OCI-LY1 (cell line): ENCODE results near the gene ZNF714.

ENCODE experiments used
- H2AFZ ChIP-seq: fragments of 200-600 bp; sonication (generic), shearing (Covaris generic); 2 replicates; pipeline ENCODE4 v1.6.0; 2014; ENCODE audit warnings: antibody characterized with exemption, mild to moderate bottlenecking, low read length
- H3F3A ChIP-seq: fragments of 200-600 bp; sonication (generic), shearing (Covaris generic); 2 replicates; pipeline ENCODE4 v1.6.0; 2014; ENCODE audit warnings: mild to moderate bottlenecking, antibody characterized with exemption, low read length, moderate library complexity; ENCODE audit not compliant: insufficient read depth
- H3K27ac ChIP-seq: fragments of 200-600 bp; sonication (generic); 2 replicates; pipeline ENCODE4 v1.5.1; 2014; ENCODE audit warnings: low read length, mixed run types, mild to moderate bottlenecking, low read depth; ENCODE audit not compliant: poor library complexity, severe bottlenecking
- H3K27me3 ChIP-seq: fragments of 200-600 bp; sonication (generic); 2 replicates; pipeline ENCODE4 v1.6.0; 2014; ENCODE audit warnings: antibody characterized with exemption, mild to moderate bottlenecking, low read length, moderate library complexity; ENCODE audit not compliant: insufficient read depth
- H3K36me3 ChIP-seq: fragments of 200-600 bp; sonication (generic); 2 replicates; pipeline ENCODE4 v1.6.1; 2014; ENCODE audit warnings: mild to moderate bottlenecking, antibody characterized with exemption, low read length, moderate library complexity, mixed read lengths; ENCODE audit not compliant: insufficient read depth
- H3K4me1 ChIP-seq: fragments of 200-600 bp; sonication (generic); 2 replicates; pipeline ENCODE4 v1.5.1; 2014; ENCODE audit warnings: mild to moderate bottlenecking, low read length, moderate library complexity; ENCODE audit not compliant: insufficient read depth, severe bottlenecking
- H3K4me2 ChIP-seq: fragments of 200-600 bp; sonication (generic), shearing (Covaris generic); 2 replicates; pipeline ENCODE4 v1.6.1; 2014; ENCODE audit warnings: low read length
- H3K4me3 ChIP-seq: fragments of 200-600 bp; sonication (generic); 2 replicates; pipeline ENCODE4 v1.5.1; 2014; ENCODE audit warnings: low read length, low read depth, mild to moderate bottlenecking, mixed read lengths; ENCODE audit not compliant: poor library complexity, severe bottlenecking
- H3K79me2 ChIP-seq: fragments of 200-600 bp; shearing (Covaris generic); 2 replicates; pipeline ENCODE4 v1.6.1; 2016; ENCODE audit warnings: mixed run types, low read length, mixed read lengths; ENCODE audit not compliant: insufficient read depth
- H3K9ac ChIP-seq: fragments of 200-600 bp; sonication (generic), shearing (Covaris generic); 2 replicates; pipeline ENCODE4 v1.6.1; 2014; ENCODE audit warnings: mild to moderate bottlenecking, low read length, mixed read lengths
- H3K9me2 ChIP-seq: fragments of 200-600 bp; sonication (generic), shearing (Covaris generic); 2 replicates; pipeline ENCODE4 v1.6.1; 2014; ENCODE audit warnings: low read depth, mild to moderate bottlenecking, low read length, mixed read lengths
- H3K9me3 ChIP-seq: fragments of 200-600 bp; shearing (Covaris generic); 2 replicates; pipeline ENCODE4 v1.6.1; 2014; ENCODE audit warnings: low read length, mixed read lengths
- H4K20me1 ChIP-seq: fragments of 200-600 bp; sonication (generic), shearing (Covaris generic); 2 replicates; pipeline ENCODE4 v1.6.0; 2016; ENCODE audit warnings: mild to moderate bottlenecking, low read length; ENCODE audit not compliant: insufficient read depth
- CTCF ChIP-seq: fragments of 200-600 bp; sonication (generic), shearing (Covaris generic); IDR thresholded peaks from 2 replicates; pipeline ENCODE4 v1.5.1; 2017; ENCODE audit warnings: mild to moderate bottlenecking, antibody characterized with exemption, low read length, moderate library complexity, mixed read lengths
- EZH2 ChIP-seq: fragments of 200-600 bp; sonication (generic), shearing (Covaris generic); IDR thresholded peaks from 2 replicates; pipeline ENCODE4 v1.8.0; 2017; ENCODE audit warnings: borderline replicate concordance, mixed run types, mild to moderate bottlenecking, antibody characterized with exemption, low read length, moderate library complexity, mixed read lengths

Gene ZNF714

GRCh38 chr19:21149877-21150276 is 67.9 kb downstream of the ZNF714 start:
- no peak overlapping the region for H3K4me3 ChIP-seq
- H3K36me3 ChIP-seq: peaks cover 84% of the 10 kb centered on the region
- no peak overlapping the region for H3K9ac ChIP-seq
- H3K9me3 ChIP-seq: peaks cover 16% of the 10 kb centered on the region
- H3K79me2 ChIP-seq: no peaks in the 10 kb centered on the region
- no peaks in the 10 kb centered on the region for H3K27me3 ChIP-seq
- no peaks in the 10 kb centered on the region for H3K9me2 ChIP-seq
- H3F3A ChIP-seq: no peaks in the 10 kb centered on the region
- H2AFZ ChIP-seq: no peak overlapping the region
- no peaks in the 10 kb centered on the region for H3K4me1 ChIP-seq
- TF ChIP-seq EZH2 (no peak), CTCF (no peak)
- H3K27ac ChIP-seq: no peak overlapping the region
- no peak overlapping the region for H3K4me2 ChIP-seq
- no peaks in the 10 kb centered on the region for H4K20me1 ChIP-seq

GRCh38 chr19:21151460-21151859 is 69.5 kb downstream of the ZNF714 start:
- Histone ChIP-seq H3K4me3 (no peak overlapping the region), H3K27ac (no peak overlapping the region), H3F3A (no peaks in the 10 kb centered on the region), H3K4me2 (no peak overlapping the region), H3K9me2 (no peaks in the 10 kb centered on the region), H3K9me3 (peaks cover 12% of the 10 kb centered on the region), H3K9ac (no peak overlapping the region), H3K27me3 (no peaks in the 10 kb centered on the region), H3K4me1 (no peaks in the 10 kb centered on the region), H3K79me2 (peaks cover 4% of the 10 kb centered on the region; the same call in 1 of the 2 replicates), H4K20me1 (no peaks in the 10 kb centered on the region), H2AFZ (no peak overlapping the region), H3K36me3 (peaks cover 79% of the 10 kb centered on the region)
- TF ChIP-seq EZH2: no peak
- TF ChIP-seq CTCF: no peak

- peaks cover 36% of the 10 kb centered on the region for H3K79me2 ChIP-seq
- H3K27ac ChIP-seq: no peak overlapping the region
- no peak for TF ChIP-seq EZH2
- TF ChIP-seq CTCF: no peak
- no peaks in the 10 kb centered on the region for H3K4me1 ChIP-seq
- H4K20me1 ChIP-seq: no peaks in the 10 kb centered on the region
- no peak overlapping the region for H2AFZ ChIP-seq
- H3K4me2 ChIP-seq: no peak overlapping the region
- H3K4me3 ChIP-seq: no peak overlapping the region
- H3F3A ChIP-seq: no peaks in the 10 kb centered on the region
- H3K36me3 ChIP-seq: peaks cover 62% of the 10 kb centered on the region
- H3K9ac ChIP-seq: no peak overlapping the region
- H3K9me3 ChIP-seq: peaks cover 16% of the 10 kb centered on the region
- H3K27me3 ChIP-seq: no peaks in the 10 kb centered on the region
- H3K9me2 ChIP-seq: no peaks in the 10 kb centered on the region
Measured at GRCh38 chr19:21158523-21159135, 76.6 kb downstream of the ZNF714 start.
